Hepatocyte (in vitro differentiated cells): ENCODE measurements around the gene AAGAB.

Source experiments
- EZH2 ChIP-seq: fragments of 200-600 bp; sonication (generic); IDR thresholded peaks from 2 replicates; pipeline ENCODE4 v1.6.1; 2016; ENCODE audit warnings: antibody characterized with exemption, mild to moderate bottlenecking, borderline replicate concordance
- TF ChIP-seq, protein P1 (sequence below): fragments of 200-600 bp; sonication (generic); IDR thresholded peaks from 2 replicates; pipeline ENCODE4 v1.5.1; 2016; ENCODE audit warnings: antibody characterized with exemption, mild to moderate bottlenecking; ENCODE audit not compliant: poor library complexity

DNA sequence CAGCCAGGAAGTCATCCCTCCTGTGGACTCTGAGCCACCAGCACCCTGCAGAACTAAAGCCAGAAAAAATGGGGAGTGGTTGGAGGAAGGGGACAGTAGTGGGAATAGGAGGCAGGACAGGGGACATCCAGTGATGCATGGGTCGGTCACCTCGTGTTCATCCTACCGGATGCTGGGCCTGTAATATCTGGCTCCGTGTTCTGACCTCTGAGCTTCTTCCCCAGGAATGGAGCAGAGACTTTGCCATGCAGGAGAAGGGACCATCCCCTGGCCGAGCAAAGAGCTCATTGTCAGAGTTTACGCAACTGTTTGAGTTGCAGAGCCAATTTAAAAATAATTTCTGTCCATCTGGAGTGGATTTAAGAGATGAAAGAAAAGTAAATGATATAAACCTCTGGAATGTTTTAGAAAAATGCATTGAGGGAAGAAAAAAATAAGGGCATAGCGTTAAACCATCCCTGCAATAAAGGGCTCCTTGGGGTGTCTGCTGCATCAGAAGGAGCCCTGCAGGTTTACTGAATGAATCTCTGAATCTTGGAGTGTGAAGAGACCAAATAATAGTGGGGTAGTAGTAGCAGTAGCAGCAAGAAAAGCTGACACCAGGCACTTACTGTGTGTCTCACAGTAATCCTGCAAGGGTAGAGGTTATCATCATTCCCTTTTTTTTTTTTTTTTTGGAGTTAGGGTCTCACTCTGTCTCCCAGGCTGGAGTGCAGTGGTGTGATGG is 70.9 kb downstream of the AAGAB start:
- TF ChIP-seq, protein P1, sequence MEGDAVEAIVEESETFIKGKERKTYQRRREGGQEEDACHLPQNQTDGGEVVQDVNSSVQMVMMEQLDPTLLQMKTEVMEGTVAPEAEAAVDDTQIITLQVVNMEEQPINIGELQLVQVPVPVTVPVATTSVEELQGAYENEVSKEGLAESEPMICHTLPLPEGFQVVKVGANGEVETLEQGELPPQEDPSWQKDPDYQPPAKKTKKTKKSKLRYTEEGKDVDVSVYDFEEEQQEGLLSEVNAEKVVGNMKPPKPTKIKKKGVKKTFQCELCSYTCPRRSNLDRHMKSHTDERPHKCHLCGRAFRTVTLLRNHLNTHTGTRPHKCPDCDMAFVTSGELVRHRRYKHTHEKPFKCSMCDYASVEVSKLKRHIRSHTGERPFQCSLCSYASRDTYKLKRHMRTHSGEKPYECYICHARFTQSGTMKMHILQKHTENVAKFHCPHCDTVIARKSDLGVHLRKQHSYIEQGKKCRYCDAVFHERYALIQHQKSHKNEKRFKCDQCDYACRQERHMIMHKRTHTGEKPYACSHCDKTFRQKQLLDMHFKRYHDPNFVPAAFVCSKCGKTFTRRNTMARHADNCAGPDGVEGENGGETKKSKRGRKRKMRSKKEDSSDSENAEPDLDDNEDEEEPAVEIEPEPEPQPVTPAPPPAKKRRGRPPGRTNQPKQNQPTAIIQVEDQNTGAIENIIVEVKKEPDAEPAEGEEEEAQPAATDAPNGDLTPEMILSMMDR, result no peak
- no peak for TF ChIP-seq EZH2
